GM19238 (cell line): ENCODE measurements around the gene TAAR1.
"Not testable (repeated sequence)": the region's sequence is repeated elsewhere in the genome, so short reads cannot be mapped to it uniquely, and the experiment has no call there.

ENCODE experiments used
- DNase-seq: peaks from one replicate; pipeline ENCODE4 v3.0.0; 2011; ENCODE audit warnings: low spot score; ENCODE audit not compliant: insufficient read length

The TAAR1 gene

GRCh38 chr6:132659082-132659481 is at the start of gene TAAR1:
Gene TAAR1 (minus strand): TSS chr6:132659182. CDS start chr6:132646003, 13,179 bp downstream.
- no peak for DNase-seq

- DNase-seq = no peak
Observed at GRCh38 chr6:132708771-132709170, 49.8 kb upstream of the TAAR1 start.

GRCh38 chr6:132708002-132708401 is 49.0 kb upstream of the TAAR1 start:
- DNase-seq = no peak

- not testable (repeated sequence) for DNase-seq
Observed at GRCh38 chr6:132706756-132707155, 47.8 kb upstream of the TAAR1 start.

GRCh38 chr6:132703936-132704335 is 45.0 kb upstream of the TAAR1 start:
- DNase-seq = no peak

- no peak for DNase-seq
Observed at GRCh38 chr6:132698608-132699007, 39.6 kb upstream of the TAAR1 start.

GRCh38 chr6:132695773-132696172 is 36.8 kb upstream of the TAAR1 start:
- no peak for DNase-seq

GRCh38 chr6:132693478-132693877 is 34.5 kb upstream of the TAAR1 start:
- DNase-seq = no peak

- DNase-seq = no peak
Observed at GRCh38 chr6:132690678-132691077, 31.7 kb upstream of the TAAR1 start.

- no peak for DNase-seq
Observed at GRCh38 chr6:132687306-132687705, 28.3 kb upstream of the TAAR1 start.

GRCh38 chr6:132686531-132686930 is 27.5 kb upstream of the TAAR1 start:
- DNase-seq = no peak

- no peak for DNase-seq
Observed at GRCh38 chr6:132685009-132685408, 26.0 kb upstream of the TAAR1 start.

- DNase-seq = no peak
Observed at GRCh38 chr6:132684272-132684671, 25.3 kb upstream of the TAAR1 start.

- no peak for DNase-seq
Observed at GRCh38 chr6:132683543-132683942, 24.6 kb upstream of the TAAR1 start.

GRCh38 chr6:132679094-132679493 is 20.1 kb upstream of the TAAR1 start:
- DNase-seq = not testable (repeated sequence)

- no peak for DNase-seq
Observed at GRCh38 chr6:132675749-132676148, 16.8 kb upstream of the TAAR1 start.

GRCh38 chr6:132675002-132675401 is 16.0 kb upstream of the TAAR1 start:
- no peak for DNase-seq

- DNase-seq = no peak
Observed at GRCh38 chr6:132673376-132674094, 14.6 kb upstream of the TAAR1 start.

- no peak for DNase-seq
Observed at GRCh38 chr6:132671295-132671694, 12.3 kb upstream of the TAAR1 start.

- no peak for DNase-seq
Observed at GRCh38 chr6:132669690-132670291, 10.8 kb upstream of the TAAR1 start.

GRCh38 chr6:132666118-132666517 is 7.1 kb upstream of the TAAR1 start:
- DNase-seq = no peak

- no peak for DNase-seq
Observed at GRCh38 chr6:132664309-132665034, 5.5 kb upstream of the TAAR1 start.
